RWPE1 (cell line): ENCODE measurements around the gene DNAJC6.

Experiments used
- CTCF ChIA-PET: fragments of 350-600 bp; sonication (Branson Sonifier 250); formaldehyde crosslinking; extraction: SDS; loops from one replicate; lab custom pipeline; 2021; lab: Yijun Ruan, JAX
- POLR2A ChIA-PET: fragments of 400-600 bp; formaldehyde crosslinking; extraction: SDS; loops from one replicate; lab custom pipeline; 2020; ENCODE audit warnings: antibody characterized with exemption; ENCODE audit not compliant: low non-redundant PET; lab: Yijun Ruan, JAX
- DNase-seq: peaks from one replicate; pipeline ENCODE4 v3.0.0; 2012; ENCODE audit warnings: low spot score
- H3K27ac ChIP-seq: fragments of 450-650 bp; 2 replicates; pipeline ENCODE4 v1.5.1; 2017
- CTCF ChIP-seq: fragments of 450-650 bp; conservative IDR thresholded peaks from 2 replicates; pipeline ENCODE4 v1.5.1; 2017; ENCODE audit warnings: low read depth, mild to moderate bottlenecking

DNAJC6 gene

GRCh38 chr1:65330021-65330420 lies 20.7 kb downstream of the DNAJC6 start:
- TF ChIP-seq CTCF: no peak
- H3K27ac ChIP-seq: no peak overlapping the region
- no peak for DNase-seq
- CTCF ChIA-PET: no interaction called here
- POLR2A ChIA-PET: no interaction called here

- TF ChIP-seq CTCF: no peak
- ChIA-PET POLR2A (no interaction called here), CTCF (interaction anchor here (0.8 kb wide), 1 partner anchor 30 kb away, joined by 3 read pairs; no protein-coding TSS in a partner anchor)
- no peak for DNase-seq
- no peak overlapping the region for H3K27ac ChIP-seq
Observed at GRCh38 chr1:65330822-65331221, 21.5 kb downstream of the DNAJC6 start.

GRCh38 chr1:65332821-65333220 lies 23.5 kb downstream of the DNAJC6 start:
- no peak overlapping the region for H3K27ac ChIP-seq
- ChIA-PET POLR2A (no interaction called here), CTCF (no interaction called here)
- no peak for DNase-seq
- TF ChIP-seq CTCF: no peak

- ChIA-PET CTCF (no interaction called here), POLR2A (no interaction called here)
- no peak for TF ChIP-seq CTCF
- no peak overlapping the region for H3K27ac ChIP-seq
- DNase-seq: no peak
Observed at GRCh38 chr1:65334081-65334480, 24.7 kb downstream of the DNAJC6 start.

- peak; percentile 26 for DNase-seq
- no peak for TF ChIP-seq CTCF
- ChIA-PET CTCF (interaction anchor here (0.9 kb wide), 1 partner anchor 119 kb away, joined by 5 read pairs; no protein-coding TSS in a partner anchor), POLR2A (no interaction called here)
- no peak overlapping the region for H3K27ac ChIP-seq
Observed at GRCh38 chr1:65339866-65340468, 30.6 kb downstream of the DNAJC6 start.

GRCh38 chr1:65341381-65341780 lies 32.0 kb downstream of the DNAJC6 start:
- TF ChIP-seq CTCF: no peak
- ChIA-PET CTCF (no interaction called here), POLR2A (no interaction called here)
- no peak overlapping the region for H3K27ac ChIP-seq
- no peak for DNase-seq
